ENCODE results near the gene ARHGAP26.
"Not testable (repeated sequence)": the region's sequence is repeated elsewhere in the genome, so short reads cannot be mapped to it uniquely, and the experiment has no call there.

ARHGAP26 gene

DNA sequence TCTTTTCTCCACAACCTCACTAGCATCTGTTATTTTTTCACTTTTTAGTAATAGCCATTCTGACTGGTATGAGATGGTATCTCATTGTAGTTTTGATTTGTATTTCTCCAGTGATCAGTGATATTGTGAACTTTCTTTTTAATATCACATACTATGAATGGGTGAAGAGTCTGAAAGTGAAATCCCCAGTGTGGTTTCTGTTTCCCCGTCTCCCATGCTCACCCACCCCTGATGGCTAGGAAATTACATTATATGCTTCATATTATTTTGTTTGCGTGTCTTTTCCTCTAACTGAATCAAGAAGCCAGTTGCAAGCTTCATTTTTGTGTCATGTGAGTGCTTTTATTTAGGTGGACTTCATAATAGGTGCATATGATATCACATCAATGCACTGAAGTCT lies 171.1 kb downstream of the ARHGAP26 start:
- DNase-seq, result no peak

- DNase-seq, result no peak
Measured at GRCh38 chr5:142942901-142943300, 172.7 kb downstream of the ARHGAP26 start.

DNA sequence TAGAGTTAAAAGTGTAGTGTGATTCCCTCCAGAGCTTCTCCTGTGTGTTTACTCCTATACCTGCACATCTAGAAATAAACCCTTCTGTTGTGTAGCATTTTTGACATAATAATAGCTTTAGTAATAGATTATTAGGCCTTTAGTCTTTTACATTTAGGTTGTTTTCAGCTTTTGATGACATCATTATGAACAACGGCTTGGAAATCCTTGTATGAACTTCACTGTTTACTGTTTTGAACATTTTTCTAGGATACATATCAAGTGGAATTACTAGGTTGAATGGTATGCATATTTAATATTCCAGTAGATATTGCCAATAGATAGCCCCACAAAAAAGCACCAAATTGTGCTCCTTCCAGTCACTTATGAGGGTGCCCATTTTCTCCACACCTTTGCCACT lies 174.0 kb downstream of the ARHGAP26 start:
- no peak for DNase-seq

DNA sequence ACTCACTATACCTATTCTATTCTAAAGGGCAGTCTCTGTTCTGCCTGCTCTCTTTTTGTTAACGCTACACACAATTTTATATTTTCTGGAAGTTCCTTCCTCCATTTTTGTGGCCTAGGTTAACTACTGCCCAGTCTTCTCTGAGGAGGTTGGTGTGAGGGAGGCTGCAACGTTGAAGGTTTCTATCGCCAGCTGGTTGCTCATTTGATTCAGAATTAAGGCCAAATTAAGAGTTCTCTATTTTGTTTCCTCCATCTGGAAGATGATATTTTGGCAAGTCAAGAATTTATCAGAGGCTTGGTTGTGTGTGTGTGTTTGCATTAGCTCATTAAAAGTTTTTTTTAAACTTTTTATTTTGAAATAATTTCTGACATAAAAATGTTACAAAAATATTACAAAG lies 175.1 kb downstream of the ARHGAP26 start:
- DNase-seq, result no peak

- DNase-seq, result no peak
Measured at GRCh38 chr5:142945845-142946244, 175.7 kb downstream of the ARHGAP26 start.

DNA sequence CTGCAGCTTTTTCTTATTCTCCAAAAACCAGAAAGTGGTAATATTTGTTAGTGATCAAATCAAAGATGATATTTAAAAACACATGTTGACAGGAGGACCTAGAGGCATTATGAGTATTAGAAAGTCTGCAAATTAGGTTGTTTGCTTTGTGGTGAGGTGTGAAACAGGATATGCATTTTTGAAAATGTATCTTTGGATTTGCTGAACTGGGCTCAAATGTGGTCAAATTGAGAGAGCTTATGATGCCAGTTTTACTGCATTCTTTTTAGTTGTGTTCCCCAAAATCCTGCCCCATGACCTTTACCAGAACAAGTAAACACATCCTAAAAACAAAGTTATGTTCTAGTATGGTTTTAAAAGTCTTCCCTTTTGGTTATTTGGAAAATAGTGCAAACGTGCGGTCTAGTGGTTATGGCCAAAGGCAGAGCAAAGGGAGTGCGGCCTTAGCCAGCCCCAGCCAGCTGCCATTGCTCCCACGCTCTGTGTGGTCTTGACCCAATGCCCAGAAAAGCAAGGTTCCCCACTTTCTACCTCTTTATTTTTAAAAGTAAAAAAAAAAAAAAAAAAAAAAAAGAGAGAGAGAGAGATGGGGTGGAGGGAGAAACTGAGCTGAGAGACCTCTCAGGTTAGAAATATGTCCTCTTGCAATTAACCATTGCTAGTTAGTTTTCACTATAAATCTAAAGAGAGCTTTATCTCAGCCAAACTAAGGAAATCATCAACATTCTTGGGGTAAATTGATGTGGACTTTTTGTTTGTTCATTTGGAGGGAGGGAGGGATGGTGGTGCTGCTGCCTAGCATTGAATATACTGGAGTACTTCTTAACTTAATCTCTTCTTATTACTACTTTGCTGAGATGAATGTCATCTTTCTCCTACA lies 176.6 kb downstream of the ARHGAP26 start:
- no peak for DNase-seq

DNA sequence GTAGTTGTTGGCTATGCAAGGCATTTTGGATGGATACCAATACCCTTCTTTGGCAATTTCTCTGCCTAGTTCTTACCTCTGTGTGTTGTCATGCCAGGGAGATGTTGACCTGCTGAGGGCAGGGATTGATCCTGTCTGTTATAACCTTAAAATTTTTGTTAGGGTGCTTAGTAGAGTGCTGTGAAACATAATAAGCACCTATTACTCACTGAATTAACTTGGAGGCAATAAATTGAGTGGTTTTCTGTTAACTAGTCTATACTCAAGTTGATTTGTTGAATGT lies 177.2 kb downstream of the ARHGAP26 start:
- no peak for DNase-seq

GRCh38 chr5:142952229-142952628 lies 182.1 kb downstream of the ARHGAP26 start:
- DNase-seq, result no peak

DNA sequence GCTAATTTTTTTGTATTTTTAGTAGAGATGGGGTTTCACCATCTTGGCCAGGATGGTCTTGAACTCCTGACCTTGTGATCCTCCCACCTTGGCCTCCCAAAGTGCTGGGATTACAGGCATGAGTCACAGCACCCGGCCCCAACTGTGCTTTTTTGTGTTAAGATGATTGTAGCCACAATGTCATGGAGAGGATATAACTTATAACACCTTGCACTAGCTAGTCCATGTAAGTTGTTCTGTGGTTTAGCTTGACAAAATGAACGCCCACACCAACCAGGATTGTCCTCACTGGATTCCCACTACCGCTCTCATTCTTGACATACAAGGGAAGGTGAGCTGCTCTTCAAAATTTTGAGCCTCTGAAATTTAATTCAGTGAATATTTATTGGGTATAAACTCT lies 182.7 kb downstream of the ARHGAP26 start:
- not testable (repeated sequence) for DNase-seq

DNA sequence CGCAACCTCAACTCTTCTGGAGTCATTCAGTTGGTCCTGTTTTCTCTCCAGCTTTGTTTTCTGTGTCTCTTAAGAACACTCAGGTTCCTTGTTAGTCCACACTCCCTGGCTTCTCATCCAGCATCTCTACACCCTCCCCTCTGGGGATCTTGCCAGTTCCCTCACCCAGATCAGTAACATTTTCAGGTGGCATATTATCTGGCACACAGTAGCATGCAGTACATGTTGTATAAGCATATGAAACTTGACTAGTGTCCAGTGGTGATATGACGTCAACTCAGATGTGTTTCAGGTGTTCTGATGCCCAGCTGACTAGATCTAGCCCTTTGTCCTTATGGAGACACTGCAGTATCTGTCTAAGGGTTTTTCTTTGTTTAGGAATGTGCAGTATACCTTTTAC lies 184.3 kb downstream of the ARHGAP26 start:
- DNase-seq, result no peak

DNA sequence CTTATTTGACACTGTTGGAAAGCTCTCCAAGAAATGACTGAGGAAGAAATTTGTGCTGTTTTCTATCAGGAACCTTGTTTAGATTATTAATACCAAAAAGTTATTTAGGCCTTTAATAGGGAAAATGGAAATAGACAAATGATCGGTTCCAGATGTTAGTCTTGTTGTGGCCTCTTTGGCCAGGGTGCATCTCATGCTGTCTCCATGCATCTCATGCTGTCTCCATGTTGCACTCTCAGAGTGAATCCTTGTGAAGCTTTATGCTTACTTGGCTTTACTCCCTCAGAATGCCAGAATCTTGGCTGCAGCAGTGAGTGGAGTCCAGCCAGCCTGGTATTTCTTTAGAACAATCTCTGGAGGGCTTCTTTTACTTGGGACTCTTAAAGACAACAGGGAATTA lies 185.5 kb downstream of the ARHGAP26 start:
- DNase-seq, result no peak

DNA sequence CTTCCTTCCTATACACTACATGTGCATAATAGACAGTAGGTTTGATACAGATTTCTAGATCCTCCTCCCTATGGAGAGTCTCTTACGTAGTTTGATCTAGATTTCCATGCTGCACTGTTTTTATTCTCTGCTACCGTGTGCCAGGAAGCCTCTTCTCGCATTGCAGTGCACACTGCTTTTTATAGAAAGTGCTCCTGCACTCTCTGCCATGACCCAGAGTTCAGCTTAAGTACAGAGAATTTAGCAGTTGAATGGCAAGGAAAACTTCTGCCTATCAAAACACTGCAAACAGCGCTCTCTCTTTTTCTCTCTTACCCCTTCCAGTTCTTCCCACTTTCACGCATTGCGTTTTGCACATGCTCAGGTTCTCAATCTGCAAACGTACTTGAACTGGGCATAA lies 187.4 kb downstream of the ARHGAP26 start:
- no peak for DNase-seq

DNA sequence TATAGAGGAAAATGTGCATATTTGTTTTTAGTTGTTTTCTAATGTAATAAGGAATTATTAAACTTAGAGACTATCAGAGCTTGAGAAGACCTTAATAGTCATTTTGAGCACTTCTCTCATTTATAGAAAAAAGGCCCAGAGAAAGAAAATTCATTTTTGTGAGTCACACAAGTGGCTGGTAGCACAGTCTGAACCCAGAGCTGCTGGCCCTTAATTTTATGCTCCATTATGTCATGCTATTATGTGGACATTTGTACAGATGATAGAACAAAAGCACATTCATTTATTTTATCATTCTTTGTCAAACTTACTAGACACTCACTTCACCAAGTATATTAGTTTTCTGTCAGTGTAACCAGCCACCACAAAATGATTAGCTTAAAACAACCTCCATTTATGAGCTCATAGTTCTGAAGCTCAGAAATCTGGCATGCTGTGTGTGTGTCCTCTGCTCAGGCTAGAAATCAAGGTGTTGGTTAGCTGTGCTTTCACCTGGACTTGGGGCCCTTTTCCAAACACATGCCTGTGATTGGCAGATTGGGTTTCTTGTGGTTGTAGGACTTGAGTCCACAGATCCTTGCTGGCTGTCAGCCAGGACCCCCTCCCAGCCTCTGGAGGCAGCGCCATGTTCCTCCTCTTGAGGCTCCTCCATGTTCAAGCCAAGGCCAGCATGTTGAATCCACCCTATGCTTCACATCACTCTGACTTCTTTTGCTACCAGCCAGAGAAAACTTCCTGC lies 188.9 kb downstream of the ARHGAP26 start:
- no peak for DNase-seq

DNA sequence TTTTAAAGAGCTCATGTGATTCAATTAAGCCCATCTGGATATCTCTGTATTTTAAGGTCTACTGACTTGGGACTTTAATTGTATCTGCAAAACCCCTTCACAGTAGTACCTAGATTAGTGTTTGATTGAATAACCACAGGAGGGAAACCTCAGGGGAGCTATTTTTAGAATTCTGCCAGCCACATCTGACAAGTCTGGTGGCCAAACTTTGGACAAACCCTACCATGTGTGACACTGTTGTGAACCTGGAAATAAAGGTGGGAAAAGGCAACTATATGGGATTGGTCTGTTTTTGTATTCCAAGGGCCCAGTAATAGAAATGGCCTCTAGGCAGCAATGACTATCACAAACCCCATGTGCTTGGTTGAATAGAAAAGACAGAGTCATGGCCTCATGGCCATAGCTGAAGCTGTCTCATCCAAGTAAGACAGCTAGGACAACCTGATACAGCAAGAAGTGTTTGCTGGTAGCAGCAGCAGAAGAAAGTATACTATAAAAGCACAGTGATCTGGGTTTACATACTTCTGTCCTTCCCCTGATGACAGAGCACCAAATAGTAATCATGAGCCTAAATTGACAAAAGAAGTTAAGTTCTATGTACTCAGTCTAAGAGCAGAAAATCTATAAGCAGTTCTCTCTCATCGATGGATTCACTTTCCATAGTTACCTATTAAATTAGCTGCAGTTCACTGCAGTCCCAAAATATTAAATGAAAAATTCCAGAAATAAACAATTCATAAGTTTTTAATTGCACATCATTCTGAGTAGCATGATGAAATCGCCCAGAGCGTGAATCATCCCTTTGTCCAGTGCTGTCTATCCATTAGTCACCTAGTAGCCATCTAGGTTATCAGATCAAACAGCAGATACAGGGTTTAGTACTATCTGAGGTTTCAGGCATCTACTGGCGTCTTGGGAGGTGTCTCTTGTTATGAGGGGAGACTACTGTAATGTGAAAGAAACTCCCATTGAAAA lies 189.8 kb downstream of the ARHGAP26 start:
- DNase-seq, result no peak

DNA sequence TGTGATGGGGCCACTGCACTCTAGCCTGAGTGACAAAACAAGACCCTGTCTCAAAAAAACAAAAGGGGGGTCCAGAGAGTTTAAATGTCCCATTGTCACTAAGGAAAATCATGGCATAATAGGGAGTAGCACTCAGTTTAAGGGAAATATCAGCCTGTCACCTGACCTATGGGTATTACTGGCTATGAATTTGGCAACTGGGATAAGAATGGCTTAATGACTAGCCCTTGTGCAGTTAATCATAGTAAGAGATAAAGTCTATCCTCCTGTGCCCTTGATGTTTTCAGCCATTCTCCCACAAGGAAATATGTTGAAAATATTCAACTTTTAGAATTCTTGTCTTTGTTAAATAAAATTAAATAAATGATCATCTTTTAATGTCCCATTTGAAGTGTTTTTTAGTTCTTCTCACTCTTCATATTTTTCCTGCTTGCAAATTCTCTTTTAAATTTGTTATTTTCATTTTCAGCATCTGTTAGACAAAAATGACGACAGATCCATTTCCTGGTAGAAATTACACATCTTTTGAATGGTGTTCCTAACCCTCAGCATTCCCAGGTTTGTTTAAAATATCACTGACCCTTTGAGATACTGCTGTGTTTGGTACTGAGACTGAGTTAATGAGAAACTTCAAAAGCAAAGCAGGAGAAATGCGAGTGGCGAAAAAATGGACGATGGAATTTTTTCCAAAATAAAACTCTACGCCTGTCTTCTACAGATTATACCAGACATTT lies 191.4 kb downstream of the ARHGAP26 start:
- no peak for DNase-seq

DNA sequence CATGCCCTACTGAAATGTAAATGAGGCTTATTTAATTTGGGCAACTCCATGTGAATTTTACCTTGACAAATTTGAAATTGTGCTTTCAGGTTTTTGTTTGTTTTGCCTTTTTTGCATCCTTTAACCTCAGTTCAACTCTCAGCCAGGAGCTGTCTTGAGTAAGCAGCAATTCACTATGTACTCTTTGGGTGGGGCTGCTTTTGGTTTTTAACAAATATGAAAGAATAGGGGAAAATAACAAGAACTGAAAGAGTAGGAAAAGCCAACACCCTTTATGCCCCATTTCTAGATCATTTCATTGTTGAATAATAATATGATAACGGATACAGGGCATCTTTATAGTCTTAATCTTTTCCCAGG lies 192.0 kb downstream of the ARHGAP26 start:
- no peak for DNase-seq

GRCh38 chr5:142965258-142966120 lies 195.3 kb downstream of the ARHGAP26 start:
- DNase-seq, result not testable (repeated sequence)

- no peak for DNase-seq
Measured at GRCh38 chr5:142966121-142966420, 195.9 kb downstream of the ARHGAP26 start.

- DNase-seq, result no peak
Measured at GRCh38 chr5:142969186-142969585, 199.0 kb downstream of the ARHGAP26 start.

GRCh38 chr5:142969624-142970439 lies 199.7 kb downstream of the ARHGAP26 start:
- no peak for DNase-seq

DNA sequence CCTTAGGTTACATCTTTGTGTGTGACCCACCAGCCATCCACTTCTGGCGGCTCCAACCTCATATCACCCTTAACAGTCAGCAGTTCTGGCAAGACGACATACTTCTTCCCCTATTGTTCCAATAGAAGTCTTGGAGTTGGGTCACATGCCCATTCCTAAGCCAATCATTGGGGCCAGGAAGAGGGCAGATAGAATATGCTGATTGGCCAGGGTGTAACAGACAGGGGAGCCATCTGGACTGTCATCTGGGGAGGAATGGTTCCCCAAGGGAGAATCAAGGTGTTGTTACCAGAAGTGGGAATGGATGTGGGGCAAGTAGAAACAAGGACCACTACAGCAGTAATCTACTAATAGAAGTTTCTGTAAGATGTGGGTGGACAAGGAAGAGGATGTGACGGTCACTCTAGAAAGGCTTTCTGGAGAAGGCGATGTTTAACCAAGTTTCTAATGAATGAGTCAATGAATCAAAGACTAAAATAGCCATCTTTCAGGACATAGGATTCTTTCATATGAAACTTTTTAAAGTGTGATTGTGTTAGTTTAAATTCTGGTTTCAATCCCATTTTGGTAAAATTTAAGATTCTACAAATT lies 200.4 kb downstream of the ARHGAP26 start:
- no peak for DNase-seq
